ENCODE data around the gene TYMS. TPM values are rescaled to one million over a fixed set of nuclear protein-coding genes. Genes with fewer than 3 reads are reported as not detected.

The TYMS gene
- total RNA-seq, 1 experiment from 2014 or later, result 140 TPM

DNA sequence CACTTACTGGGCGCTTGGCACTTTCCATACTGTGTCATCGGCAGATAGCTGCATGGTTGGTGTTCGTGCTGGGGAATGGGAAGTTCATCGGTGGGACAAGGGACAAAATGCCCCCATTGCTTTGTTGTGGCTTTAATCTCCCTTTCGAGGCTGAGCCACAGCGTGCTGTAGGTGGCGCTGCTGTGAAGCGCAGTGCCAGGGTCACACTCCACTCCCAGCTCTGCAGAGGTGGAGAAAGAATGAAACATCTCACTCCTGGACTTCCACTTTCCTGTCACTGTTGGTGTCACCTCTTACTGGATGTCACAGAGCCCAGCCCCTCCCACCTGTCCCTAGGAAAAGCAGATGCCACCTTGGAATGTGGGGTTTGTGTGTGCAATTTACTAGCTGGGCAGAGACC lies 8.7 kb downstream of the TYMS start:
- peaks cover 5% of the 10 kb centered on the region; the same call in 1 of the 2 replicates for H3K79me2 ChIP-seq (ENCODE audit: insufficient read depth, low read length)
- H2AK5ac ChIP-seq (ENCODE audit: insufficient read length, low read length), result no peak overlapping the region
- no peak overlapping the region for H3K4me2 ChIP-seq (ENCODE audit: insufficient read depth, insufficient read length, low read length)
- no peaks in the 10 kb centered on the region for H3K23me2 ChIP-seq (ENCODE audit: insufficient read length, low read depth, low read length, poor library complexity, severe bottlenecking)
- no peaks in the 10 kb centered on the region for H3K4me1 ChIP-seq (ENCODE audit: insufficient read depth, low read length)
- H4K20me1 ChIP-seq (ENCODE audit: control insufficient read depth, insufficient read depth, insufficient read length), result no peaks in the 10 kb centered on the region
- H3K9me3 ChIP-seq (ENCODE audit: control insufficient read depth, low read depth, low read length), result no peaks in the 10 kb centered on the region
- H4K91ac ChIP-seq (ENCODE audit: insufficient read length, low read depth, low read length), result no peak overlapping the region
- H4K8ac ChIP-seq (replicated peaks; ENCODE audit: insufficient read length, low read depth, low read length), result no peak overlapping the region
- H3K56ac ChIP-seq (ENCODE audit: insufficient read length, low read depth, low read length), result no peak overlapping the region
- DNase-seq, result peak; percentile 56
- no peak overlapping the region for H3K9ac ChIP-seq (ENCODE audit: extremely low read depth, insufficient read length, low read length)
- no peak overlapping the region for H3K27ac ChIP-seq (ENCODE audit: insufficient read length, low read depth, low read length)
- WGBS (ENCODE audit: extremely low coverage, insufficient read length, low lambda C conversion rate), result no CpG with 5 or more reads among the region's 8 CpGs
- H2BK120ac ChIP-seq (ENCODE audit: low read depth, low read length, poor library complexity, severe bottlenecking), result no peak overlapping the region
- Mint-ChIP-seq H3K27ac (no peak overlapping the region; a peak in 1 of 7 replicates), H3K9me3 (peaks cover 16 to 18% of the 10 kb centered on the region in 2 experiments), H3K4me3 (no peak overlapping the region), H3K27me3 (ENCODE audit: low read depth) (no peaks in the 10 kb centered on the region), H3K36me3 (ENCODE audit: insufficient read depth in 1 of 3, low read depth in 3 of 3) (peaks cover 44 to 68% (median 68%) of the 10 kb centered on the region in 3 experiments), H3K4me1 (0 out of 4 replicates have a peak, but pooled peaks cover 0 to 4% of the 10 kb centered on the region in 2 experiments)
- no peak overlapping the region for H3K14ac ChIP-seq (ENCODE audit: insufficient read depth, low read length)
- no peak overlapping the region for H3K23ac ChIP-seq (ENCODE audit: insufficient read length, low read depth, low read length)
- H3K4ac ChIP-seq (ENCODE audit: low read depth, low read length), result no peak overlapping the region
- no peak overlapping the region for H3K18ac ChIP-seq (ENCODE audit: insufficient read length, low read depth, low read length)
- peak; percentile 68 for TF ChIP-seq CTCF (conservative IDR thresholded peaks at IDR 0.05)
- H2BK12ac ChIP-seq (ENCODE audit: insufficient read length, low read depth, low read length), result no peak overlapping the region
- no peak overlapping the region for H2BK5ac ChIP-seq (ENCODE audit: insufficient read length, low read length)
- H2BK15ac ChIP-seq (ENCODE audit: low read depth, low read length), result no peak overlapping the region
- H3K27me3 ChIP-seq (ENCODE audit: insufficient read depth, low read length), result no peaks in the 10 kb centered on the region
- H4K5ac ChIP-seq (ENCODE audit: insufficient read length, low read depth, low read length), result no peak overlapping the region
- no peak overlapping the region for H2AFZ ChIP-seq (ENCODE audit: low read length)
- H3T11ph ChIP-seq (ENCODE audit: low read length), result no peak overlapping the region
- H2BK20ac ChIP-seq (ENCODE audit: low read depth, low read length, poor library complexity, severe bottlenecking), result no peak overlapping the region
- no peaks in the 10 kb centered on the region for H3K79me1 ChIP-seq (ENCODE audit: insufficient read depth, low read depth, low read length, poor library complexity, severe bottlenecking)
